Activated CD8-positive, alpha-beta memory T cell treated with anti-CD3 and anti-CD28 coated beads, Interleukin-2, amount 10 ng/mL, durations not matched to agents 7 days and 5 days (primary cell): Measurements from ENCODE around the gene CTNNA3. TPM values are rescaled to one million over a fixed set of nuclear protein-coding genes. Genes with fewer than 3 reads are reported as not detected.

Experiments
- ATAC-seq: fragments of 150-1000 bp; cut with Tn5 transposase; one replicate; pipeline ENCODE4 v1.10.0; 2021; ENCODE audit warnings: moderate library complexity
- CTCF ChIA-PET: fragments of 350-600 bp; sonication (Branson Sonifier 250); formaldehyde crosslinking; loops from one replicate; lab custom pipeline; 2021; ENCODE audit warnings: antibody characterized with exemption; lab: Charles Lee
- DNase-seq: peaks from one replicate; pipeline ENCODE4 v3.0.0-alpha.2; 2020
- H3K27ac Mint-ChIP-seq: one replicate; pipeline ENCODE4 v1.8.0; 2021; ENCODE audit warnings: mild to moderate bottlenecking, mixed read lengths
- H3K27me3 Mint-ChIP-seq: one replicate; pipeline ENCODE4 v1.8.0; 2021; ENCODE audit warnings: mixed read lengths
- H3K36me3 Mint-ChIP-seq: one replicate; pipeline ENCODE4 v1.8.0; 2021; ENCODE audit warnings: mild to moderate bottlenecking, mixed read lengths
- H3K4me1 Mint-ChIP-seq: one replicate; pipeline ENCODE4 v1.8.0; 2021; ENCODE audit warnings: mixed read lengths
- H3K4me3 Mint-ChIP-seq: one replicate; pipeline ENCODE4 v1.8.0; 2021; ENCODE audit warnings: mild to moderate bottlenecking, moderate library complexity, mixed read lengths
- H3K9me3 Mint-ChIP-seq: one replicate; pipeline ENCODE4 v1.8.0; 2022; ENCODE audit warnings: low read depth, mixed read lengths
- total RNA-seq, 2 experiments: library from RNA; stranded (reverse); gene quantifications; one replicate each; pipeline ENCODE4 v1.2.3, GENCODE V29; 2021

Gene CTNNA3
- total RNA-seq, 2 experiments from 2014 or later = 0.61 TPM; not detected in 1

GRCh38 chr10:66223656-66224055, 1472.3 kb downstream of the CTNNA3 start:
- no peak overlapping the region for H3K27ac Mint-ChIP-seq
- H3K36me3 Mint-ChIP-seq = no peaks in the 10 kb centered on the region
- H3K4me1 Mint-ChIP-seq = no peaks in the 10 kb centered on the region
- no peak for DNase-seq
- CTCF ChIA-PET = no interaction called here
- H3K27me3 Mint-ChIP-seq = no peaks in the 10 kb centered on the region
- no peak overlapping the region for H3K4me3 Mint-ChIP-seq
- peaks cover 5% of the 10 kb centered on the region for H3K9me3 Mint-ChIP-seq
- ATAC-seq = no peak

- no peaks in the 10 kb centered on the region for H3K27me3 Mint-ChIP-seq
- no peak overlapping the region for H3K4me3 Mint-ChIP-seq
- ATAC-seq (no peak), DNase-seq (no peak)
- CTCF ChIA-PET = no interaction called here
- H3K4me1 Mint-ChIP-seq = peaks cover 4% of the 10 kb centered on the region
- no peaks in the 10 kb centered on the region for H3K36me3 Mint-ChIP-seq
- no peak overlapping the region for H3K27ac Mint-ChIP-seq
- peaks cover 4% of the 10 kb centered on the region for H3K9me3 Mint-ChIP-seq
Observed at GRCh38 chr10:66222462-66223046, 1473.4 kb downstream of the CTNNA3 start.

DNA sequence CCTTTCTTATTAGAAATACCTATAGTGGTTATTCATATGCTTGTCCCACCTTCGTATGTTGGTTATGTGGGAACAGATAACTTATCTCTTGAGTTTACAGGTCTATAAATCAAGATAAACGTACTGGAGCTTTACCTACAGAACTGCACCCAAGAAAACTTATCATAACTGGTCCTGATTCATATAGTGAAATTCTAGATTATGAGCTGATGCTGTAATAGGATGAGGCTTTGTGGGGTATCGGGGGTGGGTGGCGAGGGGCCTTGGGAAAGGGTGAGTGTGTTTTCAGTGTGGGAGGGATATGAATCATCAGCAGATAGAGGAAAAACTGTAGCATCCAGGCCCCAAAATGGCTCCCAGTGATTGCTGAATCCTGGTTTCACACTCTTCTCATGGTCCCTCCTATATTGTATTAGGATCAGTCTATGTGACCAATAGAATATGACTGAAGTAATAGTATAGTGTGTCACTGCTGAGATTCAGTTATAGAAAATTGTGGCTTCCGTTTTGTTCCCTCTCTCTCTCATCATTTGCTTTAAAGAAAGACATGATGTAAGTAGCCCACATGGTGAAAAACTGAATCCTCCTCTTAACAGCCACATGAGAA, 1476.9 kb downstream of the CTNNA3 start:
- no peak for DNase-seq
- CTCF ChIA-PET = no interaction called here
- Mint-ChIP-seq H3K4me3 (no peak overlapping the region), H3K27ac (no peak overlapping the region), H3K9me3 (peaks cover 6% of the 10 kb centered on the region), H3K36me3 (no peaks in the 10 kb centered on the region), H3K27me3 (no peaks in the 10 kb centered on the region), H3K4me1 (peaks cover 4% of the 10 kb centered on the region)
- ATAC-seq = no peak

DNA sequence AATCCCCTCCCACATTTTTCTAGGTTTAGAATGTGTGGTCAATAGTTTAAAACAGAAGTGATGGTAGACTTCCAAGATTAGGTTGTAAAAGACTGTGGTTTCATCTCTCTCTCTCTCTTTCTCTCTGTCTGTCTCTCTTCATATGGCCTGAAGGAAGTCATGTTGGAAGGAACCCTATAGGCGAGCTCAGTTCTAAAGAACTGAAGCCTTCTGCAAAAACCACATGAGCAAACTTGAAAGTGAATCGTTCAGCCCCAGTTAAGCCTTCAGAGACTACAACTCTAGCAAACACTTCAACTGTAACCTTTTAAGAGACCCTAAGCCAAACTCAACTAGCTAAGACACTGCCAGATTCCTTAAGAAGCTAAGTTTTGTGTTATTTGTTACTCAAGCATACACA, 1477.7 kb downstream of the CTNNA3 start:
- Mint-ChIP-seq H3K4me1 (peaks cover 4% of the 10 kb centered on the region), H3K27ac (no peak overlapping the region), H3K36me3 (no peaks in the 10 kb centered on the region), H3K27me3 (no peaks in the 10 kb centered on the region), H3K4me3 (no peak overlapping the region), H3K9me3 (peaks cover 6% of the 10 kb centered on the region)
- ATAC-seq (no peak), DNase-seq (no peak)
- CTCF ChIA-PET = no interaction called here

GRCh38 chr10:66215920-66216319, 1480.1 kb downstream of the CTNNA3 start:
- ATAC-seq = no peak
- no peak for DNase-seq
- Mint-ChIP-seq H3K4me3 (no peak overlapping the region), H3K9me3 (peaks cover 6% of the 10 kb centered on the region), H3K27ac (no peak overlapping the region), H3K36me3 (no peaks in the 10 kb centered on the region), H3K4me1 (peaks cover 4% of the 10 kb centered on the region), H3K27me3 (no peaks in the 10 kb centered on the region)
- CTCF ChIA-PET = no interaction called here

- Mint-ChIP-seq H3K9me3 (peaks cover 6% of the 10 kb centered on the region), H3K27me3 (no peaks in the 10 kb centered on the region), H3K4me1 (peaks cover 4% of the 10 kb centered on the region), H3K27ac (no peak overlapping the region), H3K4me3 (no peak overlapping the region), H3K36me3 (no peaks in the 10 kb centered on the region)
- no peak for ATAC-seq
- CTCF ChIA-PET = no interaction called here
- no peak for DNase-seq
Observed at GRCh38 chr10:66214721-66215404, 1481.1 kb downstream of the CTNNA3 start.

DNA sequence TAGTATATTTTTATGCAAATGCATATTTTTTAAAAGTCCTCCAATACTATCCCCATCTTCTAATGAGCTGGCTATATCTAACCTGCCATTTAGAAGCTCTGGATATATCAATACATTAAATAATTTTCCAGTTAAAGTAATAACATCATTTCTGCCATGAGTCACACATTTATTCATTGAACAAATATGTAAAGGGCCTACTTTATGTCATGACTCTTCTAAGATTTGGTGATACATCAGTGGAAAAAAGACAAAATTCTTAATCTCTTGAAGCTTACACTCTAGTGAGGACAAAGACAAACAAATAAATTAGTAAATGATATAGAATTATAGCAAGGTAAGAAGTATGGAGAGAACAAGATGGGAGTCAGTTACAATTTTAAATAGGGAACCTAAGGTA, 1487.0 kb downstream of the CTNNA3 start:
- CTCF ChIA-PET = no interaction called here
- Mint-ChIP-seq H3K27me3 (no peaks in the 10 kb centered on the region), H3K4me1 (no peaks in the 10 kb centered on the region), H3K9me3 (no peaks in the 10 kb centered on the region), H3K4me3 (no peak overlapping the region), H3K36me3 (no peaks in the 10 kb centered on the region), H3K27ac (no peak overlapping the region)
- no peak for DNase-seq
- ATAC-seq = no peak

- Mint-ChIP-seq H3K27me3 (no peaks in the 10 kb centered on the region), H3K36me3 (no peaks in the 10 kb centered on the region), H3K9me3 (peaks cover 2% of the 10 kb centered on the region), H3K4me1 (no peaks in the 10 kb centered on the region), H3K27ac (no peak overlapping the region), H3K4me3 (no peak overlapping the region)
- ATAC-seq (no peak), DNase-seq (no peak)
- CTCF ChIA-PET = no interaction called here
Observed at GRCh38 chr10:66204838-66205237, 1491.2 kb downstream of the CTNNA3 start.

GRCh38 chr10:66202101-66202500, 1493.9 kb downstream of the CTNNA3 start:
- H3K4me3 Mint-ChIP-seq = no peak overlapping the region
- no peak overlapping the region for H3K27ac Mint-ChIP-seq
- CTCF ChIA-PET = no interaction called here
- peaks cover 2% of the 10 kb centered on the region for H3K9me3 Mint-ChIP-seq
- no peak for DNase-seq
- H3K27me3 Mint-ChIP-seq = no peaks in the 10 kb centered on the region
- no peaks in the 10 kb centered on the region for H3K36me3 Mint-ChIP-seq
- no peaks in the 10 kb centered on the region for H3K4me1 Mint-ChIP-seq
- no peak for ATAC-seq

GRCh38 chr10:66192162-66192831, 1503.7 kb downstream of the CTNNA3 start:
- no peaks in the 10 kb centered on the region for H3K36me3 Mint-ChIP-seq
- no peak for DNase-seq
- no peak overlapping the region for H3K4me3 Mint-ChIP-seq
- CTCF ChIA-PET = no interaction called here
- no peaks in the 10 kb centered on the region for H3K27me3 Mint-ChIP-seq
- no peaks in the 10 kb centered on the region for H3K4me1 Mint-ChIP-seq
- H3K27ac Mint-ChIP-seq = no peak overlapping the region
- no peaks in the 10 kb centered on the region for H3K9me3 Mint-ChIP-seq
- no peak for ATAC-seq

DNA sequence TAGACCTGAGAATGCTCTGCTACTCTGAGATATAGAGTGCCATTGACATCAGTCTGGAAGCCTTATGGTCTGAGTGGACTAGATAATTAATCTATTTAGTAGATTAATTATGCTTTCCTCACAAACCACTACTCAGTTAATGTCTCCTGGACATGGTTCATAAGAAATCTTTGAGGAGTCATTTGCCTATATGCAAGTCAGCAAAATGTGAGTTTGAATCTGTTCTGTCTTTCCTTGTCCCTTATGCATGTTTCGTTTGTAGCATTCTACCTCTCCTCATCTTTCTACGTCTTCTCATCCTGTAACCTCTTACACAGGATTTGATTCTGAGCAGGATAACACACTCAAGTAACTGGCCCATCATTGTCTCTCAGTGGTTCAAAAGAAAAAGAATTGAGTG, 1505.6 kb downstream of the CTNNA3 start:
- CTCF ChIA-PET = no interaction called here
- no peak for ATAC-seq
- H3K4me3 Mint-ChIP-seq = no peak overlapping the region
- H3K36me3 Mint-ChIP-seq = no peaks in the 10 kb centered on the region
- no peaks in the 10 kb centered on the region for H3K4me1 Mint-ChIP-seq
- H3K27ac Mint-ChIP-seq = no peak overlapping the region
- no peak for DNase-seq
- no peaks in the 10 kb centered on the region for H3K9me3 Mint-ChIP-seq
- no peaks in the 10 kb centered on the region for H3K27me3 Mint-ChIP-seq

DNA sequence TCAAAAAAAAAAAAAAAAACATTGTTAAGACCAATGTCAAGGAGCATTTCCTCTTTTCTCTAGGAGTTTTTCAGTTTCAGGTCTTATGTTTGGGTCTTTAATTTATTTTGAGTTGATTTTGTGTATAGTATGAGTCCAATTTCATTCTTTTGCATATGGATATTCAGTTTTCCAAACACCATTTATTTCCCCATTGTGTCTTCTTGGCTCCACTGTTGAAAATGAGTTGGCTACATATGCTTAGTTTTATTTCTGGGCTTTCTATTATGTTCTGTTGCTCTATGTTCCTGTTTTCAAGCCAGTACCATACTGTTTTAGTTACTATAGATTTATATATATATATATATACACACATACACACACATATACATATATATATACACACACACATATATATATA, 1506.7 kb downstream of the CTNNA3 start:
- CTCF ChIA-PET = no interaction called here
- no peak for ATAC-seq
- Mint-ChIP-seq H3K27ac (no peak overlapping the region), H3K4me1 (no peaks in the 10 kb centered on the region), H3K9me3 (no peaks in the 10 kb centered on the region), H3K4me3 (no peak overlapping the region), H3K27me3 (no peaks in the 10 kb centered on the region), H3K36me3 (no peaks in the 10 kb centered on the region)
- no peak for DNase-seq

DNA sequence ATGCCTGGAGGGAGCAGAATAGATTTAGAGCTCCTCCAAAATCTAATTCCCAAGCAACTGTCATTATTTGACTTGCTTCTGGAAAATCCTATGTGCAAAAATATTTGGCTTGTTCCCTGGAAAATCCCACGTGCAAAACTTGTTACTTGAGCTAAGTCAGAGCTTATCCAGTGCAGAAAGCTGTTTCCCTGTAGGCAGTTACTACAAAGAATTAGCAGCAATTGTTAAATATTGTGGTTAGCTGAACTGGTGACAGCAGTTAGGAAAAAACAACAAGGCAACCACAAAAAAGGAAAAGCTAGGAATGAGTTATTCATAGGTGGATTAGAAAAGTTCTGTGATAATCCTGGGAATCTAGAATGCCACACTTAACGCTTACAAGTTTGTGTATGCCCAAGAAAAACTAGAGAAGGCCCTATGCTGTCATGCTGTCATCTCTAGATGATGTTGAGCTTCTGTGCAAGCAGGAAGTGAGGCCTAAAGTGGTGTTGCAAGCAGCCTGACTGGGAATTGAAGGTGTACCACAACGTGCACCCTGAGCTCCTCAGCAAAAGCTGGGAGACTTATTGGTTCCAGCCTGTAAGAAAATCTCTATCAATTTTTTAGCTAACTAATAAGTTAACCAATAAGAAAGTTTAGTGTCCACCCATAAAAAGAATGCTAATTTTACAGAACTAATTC, 1508.8 kb downstream of the CTNNA3 start:
- H3K4me3 Mint-ChIP-seq = no peak overlapping the region
- DNase-seq = no peak
- no peak overlapping the region for H3K27ac Mint-ChIP-seq
- H3K27me3 Mint-ChIP-seq = no peaks in the 10 kb centered on the region
- H3K36me3 Mint-ChIP-seq = no peaks in the 10 kb centered on the region
- CTCF ChIA-PET = no interaction called here
- H3K4me1 Mint-ChIP-seq = no peaks in the 10 kb centered on the region
- no peaks in the 10 kb centered on the region for H3K9me3 Mint-ChIP-seq
- ATAC-seq = no peak
